Skeletal muscle tissue (tissue), 4 donors: ENCODE results near the gene PARVB. TPM values are rescaled to one million over a fixed set of nuclear protein-coding genes. Genes with fewer than 3 reads are reported as not detected.
A peak's percentile ranks its signal among the peaks of the same experiment; 100 is the strongest.

Experiments
- H3K27ac ChIP-seq: one replicate; pipeline ENCODE4 v1.7.0; 2013; ENCODE audit warnings: mild to moderate bottlenecking, low read depth, low read length, inconsistent platforms
- H3K27me3 ChIP-seq, 3 donors: one replicate each; pipeline ENCODE4 v1.7.0; 2013; ENCODE audit warnings: low read length in 3 of 3; ENCODE audit not compliant: control insufficient read depth in 3 of 3, insufficient read depth in 3 of 3
- H3K36me3 ChIP-seq, 3 donors: one replicate each; pipeline ENCODE4 v1.7.0; 2013; ENCODE audit warnings: low read length in 3 of 3; ENCODE audit not compliant: control insufficient read depth in 3 of 3, insufficient read depth in 3 of 3
- H3K4me1 ChIP-seq, 3 donors: one replicate each; pipeline ENCODE4 v1.7.0; 2013; ENCODE audit warnings: low read length in 3 of 3, mild to moderate bottlenecking in 3 of 3; ENCODE audit not compliant: control insufficient read depth in 3 of 3, insufficient read depth in 3 of 3
- H3K4me3 ChIP-seq, 3 donors: one replicate each; pipeline ENCODE4 v1.7.0; 2013; ENCODE audit warnings: low read length in 3 of 3
- H3K9ac ChIP-seq, 3 donors: one replicate each; pipeline ENCODE4 v1.7.0; 2013; ENCODE audit warnings: low read length in 3 of 3, mild to moderate bottlenecking in 3 of 3, moderate library complexity in 2 of 3, low read depth in 1 of 3
- H3K9me3 ChIP-seq, 3 donors: one replicate each; pipeline ENCODE4 v1.7.0; 2013; ENCODE audit warnings: low read length in 3 of 3; ENCODE audit not compliant: control insufficient read depth in 3 of 3
- total RNA-seq: library from RNA; depleted of rRNA; stranded (reverse); fragments of >200 nt; gene quantifications from one replicate; pipeline ENCODE4 v1.2.3, GENCODE V29; 2014
- donor health status: Osteomylitis.

PARVB gene
- total RNA-seq, 1 donor from 2014 or later = 11.0 TPM

- peaks cover 45 to 54% (median 52%) of the 10 kb centered on the region in 3 donors for H3K4me1 ChIP-seq
- no peak overlapping the region for H3K4me3 ChIP-seq
- H3K9me3 ChIP-seq = no peaks in the 10 kb centered on the region
- peaks cover 6 to 18% (median 10%) of the 10 kb centered on the region in 3 donors for H3K36me3 ChIP-seq
- H3K9ac ChIP-seq = peak overlapping the region in 1 of 3 donors; percentile 33
- H3K27me3 ChIP-seq = no peaks in the 10 kb centered on the region
- no peak overlapping the region for H3K27ac ChIP-seq
These were observed 65.8 kb downstream of the PARVB start for GRCh38 chr22:44089717-44090570.

GRCh38 chr22:44090571-44090905 is 66.4 kb downstream of the PARVB start:
- Histone ChIP-seq H3K36me3 (peaks cover 8 to 22% (median 12%) of the 10 kb centered on the region in 3 donors), H3K27ac (no peak overlapping the region), H3K27me3 (no peaks in the 10 kb centered on the region), H3K9me3 (no peaks in the 10 kb centered on the region), H3K4me3 (no peak overlapping the region), H3K4me1 (peaks cover 40 to 48% (median 46%) of the 10 kb centered on the region in 3 donors), H3K9ac (peak overlapping the region in 1 of 3 donors; percentile 33)

- no peaks in the 10 kb centered on the region for H3K9me3 ChIP-seq
- H3K4me1 ChIP-seq = peaks cover 33 to 42% (median 40%) of the 10 kb centered on the region in 3 donors
- H3K27me3 ChIP-seq = no peaks in the 10 kb centered on the region
- no peak overlapping the region for H3K9ac ChIP-seq
- no peak overlapping the region for H3K27ac ChIP-seq
- peaks cover 12 to 25% (median 15%) of the 10 kb centered on the region in 3 donors for H3K36me3 ChIP-seq
- no peak overlapping the region for H3K4me3 ChIP-seq
These were observed 67.1 kb downstream of the PARVB start for GRCh38 chr22:44091021-44091721.

GRCh38 chr22:44091751-44092150 is 67.6 kb downstream of the PARVB start:
- Histone ChIP-seq H3K27me3 (no peaks in the 10 kb centered on the region), H3K27ac (no peak overlapping the region), H3K36me3 (peaks cover 17 to 30% (median 21%) of the 10 kb centered on the region in 3 donors), H3K9ac (no peak overlapping the region), H3K9me3 (no peaks in the 10 kb centered on the region), H3K4me1 (peaks cover 29 to 36% (median 34%) of the 10 kb centered on the region in 3 donors), H3K4me3 (no peak overlapping the region)

GRCh38 chr22:44092636-44093220 is 68.6 kb downstream of the PARVB start:
- H3K9me3 ChIP-seq = no peaks in the 10 kb centered on the region
- peaks cover 20 to 28% (median 27%) of the 10 kb centered on the region in 3 donors for H3K4me1 ChIP-seq
- no peak overlapping the region for H3K27ac ChIP-seq
- no peak overlapping the region for H3K9ac ChIP-seq
- peaks cover 24 to 38% (median 26%) of the 10 kb centered on the region in 3 donors for H3K36me3 ChIP-seq
- no peak overlapping the region for H3K4me3 ChIP-seq
- H3K27me3 ChIP-seq = no peaks in the 10 kb centered on the region

- Histone ChIP-seq H3K9me3 (no peaks in the 10 kb centered on the region), H3K4me3 (no peak overlapping the region), H3K36me3 (peaks cover 24 to 39% (median 26%) of the 10 kb centered on the region in 3 donors), H3K4me1 (peaks cover 11 to 18% (median 17%) of the 10 kb centered on the region in 3 donors), H3K27me3 (no peaks in the 10 kb centered on the region), H3K27ac (no peak overlapping the region), H3K9ac (no peak overlapping the region)
These were observed 69.7 kb downstream of the PARVB start for GRCh38 chr22:44093791-44094190.

- no peaks in the 10 kb centered on the region for H3K27me3 ChIP-seq
- no peak overlapping the region for H3K9ac ChIP-seq
- peaks cover 27 to 42% (median 33%) of the 10 kb centered on the region in 3 donors for H3K36me3 ChIP-seq
- peaks cover 5 to 10% (median 8%) of the 10 kb centered on the region in 3 donors for H3K4me1 ChIP-seq
- H3K9me3 ChIP-seq = no peaks in the 10 kb centered on the region
- no peak overlapping the region for H3K27ac ChIP-seq
- H3K4me3 ChIP-seq = no peak overlapping the region
These were observed 70.7 kb downstream of the PARVB start for GRCh38 chr22:44094751-44095302.

- Histone ChIP-seq H3K9me3 (no peaks in the 10 kb centered on the region), H3K36me3 (peaks cover 36 to 50% (median 38%) of the 10 kb centered on the region in 3 donors), H3K27ac (no peak overlapping the region), H3K4me1 (no peaks in the 10 kb centered on the region), H3K4me3 (no peak overlapping the region), H3K9ac (no peak overlapping the region), H3K27me3 (no peaks in the 10 kb centered on the region)
These were observed 72.6 kb downstream of the PARVB start for GRCh38 chr22:44096736-44097135.

- H3K36me3 ChIP-seq = peaks cover 38 to 53% (median 43%) of the 10 kb centered on the region in 3 donors
- no peaks in the 10 kb centered on the region for H3K27me3 ChIP-seq
- no peaks in the 10 kb centered on the region for H3K4me1 ChIP-seq
- H3K27ac ChIP-seq = no peak overlapping the region
- no peaks in the 10 kb centered on the region for H3K9me3 ChIP-seq
- no peak overlapping the region for H3K9ac ChIP-seq
- H3K4me3 ChIP-seq = no peak overlapping the region
These were observed 73.3 kb downstream of the PARVB start for GRCh38 chr22:44097263-44098020.
